HG02610 (cell line): ENCODE measurements around the gene KCNAB1.

ENCODE experiments used
- ATAC-seq: cut with Tn5 transposase; IDR thresholded peaks from one replicate; pipeline ENCODE4 v1.9.1; 2021; ENCODE audit warnings: mild to moderate bottlenecking, moderate library complexity; ENCODE audit not compliant: unreplicated experiment

The KCNAB1 gene

GRCh38 chr3:156400062-156400461 lies 279.7 kb downstream of the KCNAB1 start:
- no peak for ATAC-seq

- ATAC-seq, result no peak
These were observed 280.4 kb downstream of the KCNAB1 start for GRCh38 chr3:156400735-156401134.

DNA sequence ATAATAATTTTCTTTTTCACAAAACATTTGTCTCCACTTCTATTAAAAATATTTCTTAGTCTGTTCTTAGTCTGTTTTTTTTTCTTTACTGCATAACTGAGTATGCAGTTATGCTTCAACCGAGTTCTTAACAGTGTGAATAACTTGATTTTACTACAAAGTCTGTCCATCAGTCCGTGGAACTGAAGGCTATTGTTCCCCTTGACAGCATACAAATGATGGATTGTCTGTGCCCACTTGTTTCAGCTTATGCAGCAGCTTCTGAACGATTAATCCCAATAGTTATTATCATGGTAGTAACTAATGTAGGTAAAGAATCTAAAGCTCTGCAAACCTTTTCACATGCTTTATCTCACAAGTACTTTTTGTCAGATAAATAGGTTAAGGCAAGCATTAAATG lies 283.8 kb downstream of the KCNAB1 start:
- no peak for ATAC-seq

DNA sequence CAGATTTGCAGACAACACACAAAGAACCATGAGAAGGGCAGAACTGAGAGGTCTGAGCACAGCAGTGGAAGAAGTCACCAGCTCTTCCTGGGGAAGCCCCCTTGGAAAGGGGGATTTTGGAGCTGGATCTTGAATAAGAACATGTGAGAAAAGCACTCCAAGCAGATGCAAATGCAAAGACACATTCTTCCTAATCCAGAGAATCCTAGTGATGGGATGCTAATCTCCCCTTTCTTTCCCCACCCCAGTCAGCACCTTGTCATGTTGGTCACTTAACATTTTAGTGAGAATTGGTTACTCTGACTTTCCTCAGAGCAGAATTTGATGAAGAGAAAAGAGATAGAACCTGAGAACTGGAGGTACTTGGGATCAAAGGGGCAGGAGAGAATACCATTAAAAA lies 286.0 kb downstream of the KCNAB1 start:
- ATAC-seq, result no peak

DNA sequence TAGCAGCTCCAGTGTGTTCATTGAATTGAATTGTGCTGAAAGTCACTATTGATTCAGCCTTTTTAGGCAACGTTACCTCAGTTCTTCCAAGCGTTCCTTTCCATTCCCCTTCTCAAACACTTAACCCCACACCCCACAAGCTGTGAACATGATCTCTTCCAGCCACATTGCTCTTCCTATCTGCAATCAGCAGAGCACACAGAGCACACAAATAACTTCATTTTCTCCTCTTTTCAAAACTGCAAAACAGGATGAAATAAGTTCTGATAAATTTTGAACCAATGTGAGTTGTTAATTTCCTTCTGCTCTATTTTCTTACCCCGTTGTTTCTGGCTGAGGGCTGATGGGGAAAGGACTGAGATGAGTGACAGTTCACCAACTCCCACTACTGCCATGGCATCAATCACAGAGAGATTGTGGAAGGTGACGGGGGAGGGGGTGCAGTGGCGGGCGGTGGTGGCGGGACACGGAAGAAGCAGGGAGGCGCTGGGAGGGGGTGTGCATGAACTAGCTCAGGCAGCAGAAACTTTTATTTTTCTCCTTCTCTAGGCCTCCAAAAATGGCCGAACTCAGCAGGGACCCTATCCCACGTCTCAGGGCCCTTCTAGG lies 287.3 kb downstream of the KCNAB1 start:
- no peak for ATAC-seq

GRCh38 chr3:156409694-156410093 lies 289.3 kb downstream of the KCNAB1 start:
- ATAC-seq, result no peak

GRCh38 chr3:156412600-156412999 lies 292.2 kb downstream of the KCNAB1 start:
- no peak for ATAC-seq

- ATAC-seq, result no peak
These were observed 293.0 kb downstream of the KCNAB1 start for GRCh38 chr3:156413293-156413892.

- ATAC-seq, result no peak
These were observed 296.6 kb downstream of the KCNAB1 start for GRCh38 chr3:156416846-156417558.

GRCh38 chr3:156417559-156418132 lies 297.3 kb downstream of the KCNAB1 start:
- no peak for ATAC-seq

GRCh38 chr3:156418428-156418827 lies 298.1 kb downstream of the KCNAB1 start:
- no peak for ATAC-seq

GRCh38 chr3:156421534-156421933 lies 301.2 kb downstream of the KCNAB1 start:
- no peak for ATAC-seq

- no peak for ATAC-seq
These were observed 304.4 kb downstream of the KCNAB1 start for GRCh38 chr3:156424758-156425157.

DNA sequence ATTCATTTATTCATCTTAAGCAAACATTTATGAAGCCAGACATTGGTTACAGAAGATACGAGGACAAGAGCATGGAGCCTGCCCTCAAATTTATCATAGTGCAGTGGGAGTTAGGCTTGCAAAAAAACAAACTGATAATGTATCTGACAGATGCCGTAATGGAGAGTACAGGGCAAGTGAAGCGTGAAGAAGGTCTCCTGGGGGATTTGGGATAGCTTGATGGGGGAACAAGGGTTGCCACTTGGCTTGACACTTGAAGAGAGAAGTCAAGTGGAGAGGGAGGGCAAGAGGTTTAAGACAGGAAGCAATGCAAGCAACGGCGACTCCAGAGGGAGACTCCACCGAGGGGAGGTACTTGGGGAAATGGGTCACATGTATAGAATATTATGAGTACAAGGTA lies 305.3 kb downstream of the KCNAB1 start:
- no peak for ATAC-seq

DNA sequence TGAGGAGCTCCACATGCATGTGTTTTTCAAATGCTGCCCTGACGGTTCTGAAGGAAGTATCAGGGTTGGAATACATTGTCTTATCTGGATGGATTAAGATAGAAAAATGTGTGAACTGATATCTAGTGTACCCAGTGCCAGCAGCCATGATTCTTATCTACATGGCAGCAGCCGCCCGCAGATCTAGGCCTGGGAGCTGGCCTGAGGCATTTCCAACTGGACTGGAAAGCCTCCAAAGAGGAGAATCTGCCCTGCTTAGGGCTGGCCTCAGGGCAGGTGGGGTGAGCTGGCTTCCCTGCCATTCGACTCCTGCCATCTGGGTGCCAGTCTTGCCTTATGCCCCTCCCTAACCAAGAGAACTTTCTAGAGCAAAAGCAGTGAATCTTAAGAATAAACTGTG lies 308.7 kb downstream of the KCNAB1 start:
- no peak for ATAC-seq

- no peak for ATAC-seq
These were observed 311.2 kb downstream of the KCNAB1 start for GRCh38 chr3:156431334-156432124.

- ATAC-seq, result no peak
These were observed 312.2 kb downstream of the KCNAB1 start for GRCh38 chr3:156432563-156432962.

GRCh38 chr3:156433138-156433537 lies 312.8 kb downstream of the KCNAB1 start:
- ATAC-seq, result no peak

- no peak for ATAC-seq
These were observed 313.5 kb downstream of the KCNAB1 start for GRCh38 chr3:156433910-156434309.

GRCh38 chr3:156434921-156435320 lies 314.5 kb downstream of the KCNAB1 start:
- ATAC-seq, result no peak

GRCh38 chr3:156443079-156443478 lies 322.7 kb downstream of the KCNAB1 start:
- ATAC-seq, result no peak
